ENCODE data around the gene LYST. TPM values are rescaled to one million over a fixed set of nuclear protein-coding genes. Genes with fewer than 3 reads are reported as not detected.
"Not testable (repeated sequence)": the region's sequence is repeated elsewhere in the genome, so short reads cannot be mapped to it uniquely, and the experiment has no call there.

LYST gene
- total and polyA plus RNA-seq, 4 donors = 4.1 to 63.3 (median 26.8) TPM

- intact Hi-C loops (cut with DNase I) = loop anchor here (5.0 to 10.0 kb wide), 2 partner anchors 42 to 404 kb away; partner anchors contain the start of genes LYST (in 2 of the 2) and B3GALNT2 (in 1 of the 2)
- peak; percentile 82 for ATAC-seq (ENCODE audit: low FRiP score)
- WGBS, 2 donors = 24% methylated on average over 8 of the region's 8 CpGs
These were observed 42.2 kb upstream of the LYST start for GRCh38 chr1:235908742-235909520.

GRCh38 chr1:235907897-235908240 lies 41.2 kb upstream of the LYST start:
- no peak overlapping the region for H3K4me3 ChIP-seq (ENCODE audit: low read length in 2 of 2)
- H3K27ac ChIP-seq (ENCODE audit: low read depth in 1 of 2, low read length in 2 of 2) = peak overlapping the region in 1 of 2 donors; percentile 8
- H3K4me1 ChIP-seq (ENCODE audit: control insufficient read depth in 1 of 2, insufficient read depth in 2 of 2, low read length in 2 of 2) = no peaks in the 10 kb centered on the region
- no peak for ATAC-seq (ENCODE audit: low FRiP score)
- 92 to 97% methylated on average over 3 of the region's 3 CpGs for WGBS, 2 donors
- H3K27me3 ChIP-seq (ENCODE audit: control insufficient read depth in 1 of 2, insufficient read depth in 2 of 2, low read length in 1 of 2) = no peaks in the 10 kb centered on the region
- DNase-seq = no peak
- intact Hi-C loops (cut with DNase I) = loop anchor here (5.0 to 10.0 kb wide), 2 partner anchors 41 to 403 kb away; partner anchors contain the start of genes LYST (in 2 of the 2) and B3GALNT2 (in 1 of the 2)
- H3K36me3 ChIP-seq (ENCODE audit: control insufficient read depth in 1 of 2, insufficient read depth in 2 of 2, low read length in 1 of 2) = no peaks in the 10 kb centered on the region
- no peaks in the 10 kb centered on the region for H3K9me3 ChIP-seq (ENCODE audit: control insufficient read depth, low read length)

More at GRCh38 chr1:235908742-235909520, 42.2 kb upstream of the LYST start:
- Histone ChIP-seq H3K4me3 (ENCODE audit: low read length in 2 of 2) (no peak overlapping the region), H3K27ac (ENCODE audit: low read depth in 1 of 2, low read length in 2 of 2) (peak overlapping the region; percentile 69 to 85), H3K36me3 (ENCODE audit: control insufficient read depth in 1 of 2, insufficient read depth in 2 of 2, low read length in 1 of 2) (no peaks in the 10 kb centered on the region), H3K27me3 (ENCODE audit: control insufficient read depth in 1 of 2, insufficient read depth in 2 of 2, low read length in 1 of 2) (no peaks in the 10 kb centered on the region), H3K4me1 (ENCODE audit: control insufficient read depth in 1 of 2, insufficient read depth in 2 of 2, low read length in 2 of 2) (no peaks in the 10 kb centered on the region), H3K9me3 (ENCODE audit: control insufficient read depth, low read length) (no peaks in the 10 kb centered on the region)
- no peak for DNase-seq

DNA sequence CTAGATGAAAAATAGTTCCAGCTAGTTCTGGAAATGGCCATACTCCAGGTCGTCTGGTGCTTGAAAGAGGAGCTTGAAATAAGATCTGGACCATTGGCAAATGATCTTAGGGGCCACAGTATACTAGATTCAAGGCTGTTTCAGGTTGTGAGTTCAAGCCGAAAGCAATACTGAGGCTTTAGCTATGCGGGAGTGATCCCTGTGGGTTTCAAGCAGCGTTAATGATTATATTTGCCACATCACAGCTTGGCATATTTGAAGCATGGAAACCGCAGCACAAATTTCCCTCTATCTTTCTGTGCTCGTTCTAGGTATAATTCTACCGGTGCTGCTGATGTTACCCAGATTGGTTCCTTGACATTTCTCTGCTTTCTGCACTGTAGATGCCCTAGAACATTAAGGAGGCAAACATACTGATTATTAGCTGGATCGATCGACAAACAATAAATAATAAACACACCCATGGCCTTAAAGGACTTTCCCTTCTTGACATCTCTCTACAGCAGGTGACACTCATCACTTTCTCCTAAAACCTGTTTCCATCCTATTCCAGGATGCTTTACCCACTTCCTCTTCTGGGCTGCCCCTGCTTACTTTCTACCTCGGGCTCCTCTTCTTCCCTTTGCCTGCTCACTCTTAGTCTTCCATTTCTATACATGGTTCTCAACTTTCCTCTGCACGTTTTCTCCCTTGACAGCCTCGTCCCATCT lies 40.6 kb upstream of the LYST start:
- Histone ChIP-seq H3K4me3 (ENCODE audit: low read length in 2 of 2) (no peak overlapping the region), H3K4me1 (ENCODE audit: control insufficient read depth in 1 of 2, insufficient read depth in 2 of 2, low read length in 2 of 2) (no peaks in the 10 kb centered on the region), H3K36me3 (ENCODE audit: control insufficient read depth in 1 of 2, insufficient read depth in 2 of 2, low read length in 1 of 2) (no peaks in the 10 kb centered on the region), H3K27ac (ENCODE audit: low read depth in 1 of 2, low read length in 2 of 2) (peak overlapping the region in 1 of 2 donors; percentile 8), H3K27me3 (ENCODE audit: control insufficient read depth in 1 of 2, insufficient read depth in 2 of 2, low read length in 1 of 2) (no peaks in the 10 kb centered on the region), H3K9me3 (ENCODE audit: control insufficient read depth, low read length) (no peaks in the 10 kb centered on the region)
- intact Hi-C loops (cut with DNase I) = loop anchor here (5.0 to 10.0 kb wide), 2 partner anchors 40 to 403 kb away; partner anchors contain the start of genes LYST (in 2 of the 2) and B3GALNT2 (in 1 of the 2)
- DNase-seq (no peak), ATAC-seq (ENCODE audit: low FRiP score) (no peak)
- WGBS, 2 donors = 81 to 84% methylated on average over 12 of the region's 12 CpGs

- ATAC-seq (ENCODE audit: low FRiP score) = no peak
- Histone ChIP-seq H3K27me3 (ENCODE audit: control insufficient read depth in 1 of 2, insufficient read depth in 2 of 2, low read length in 1 of 2) (no peaks in the 10 kb centered on the region), H3K9me3 (ENCODE audit: control insufficient read depth, low read length) (no peaks in the 10 kb centered on the region), H3K4me3 (ENCODE audit: low read length in 2 of 2) (no peak overlapping the region), H3K4me1 (ENCODE audit: control insufficient read depth in 1 of 2, insufficient read depth in 2 of 2, low read length in 2 of 2) (no peaks in the 10 kb centered on the region), H3K36me3 (ENCODE audit: control insufficient read depth in 1 of 2, insufficient read depth in 2 of 2, low read length in 1 of 2) (no peaks in the 10 kb centered on the region), H3K27ac (ENCODE audit: low read depth in 1 of 2, low read length in 2 of 2) (no peak overlapping the region)
- DNase-seq = no peak
- intact Hi-C loops (cut with DNase I) = loop anchor here (5.0 to 10.0 kb wide), 2 partner anchors 39 to 402 kb away; partner anchors contain the start of genes LYST (in 2 of the 2) and B3GALNT2 (in 1 of the 2)
- 95% methylated on average over 5 of the region's 5 CpGs for WGBS, 2 donors
These were observed 39.7 kb upstream of the LYST start for GRCh38 chr1:235906436-235906835.

DNA sequence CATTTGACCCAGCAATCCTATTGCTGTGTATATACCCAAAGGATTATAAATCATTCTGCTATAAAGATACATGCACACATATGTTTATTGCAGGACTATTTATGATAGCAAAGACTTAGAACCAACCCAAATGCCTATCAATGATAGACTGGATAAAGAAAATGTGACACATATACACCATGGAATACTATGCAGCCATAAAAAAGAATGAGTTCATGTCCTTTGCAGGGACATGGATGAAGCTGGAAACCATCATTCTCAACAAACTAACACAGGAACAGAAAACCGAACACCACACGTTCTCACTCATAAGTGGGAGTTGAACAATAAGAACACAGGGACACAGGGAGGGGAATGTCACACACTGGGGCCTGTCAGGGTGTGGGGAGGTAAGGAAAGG lies 37.1 kb upstream of the LYST start:
- not testable (repeated sequence) for H3K9me3 ChIP-seq (ENCODE audit: control insufficient read depth, low read length); H3K27ac ChIP-seq (ENCODE audit: low read depth in 1 of 2, low read length in 2 of 2); H3K4me3 ChIP-seq (ENCODE audit: low read length in 2 of 2); H3K4me1 ChIP-seq (ENCODE audit: control insufficient read depth in 1 of 2, insufficient read depth in 2 of 2, low read length in 2 of 2); H3K27me3 ChIP-seq (ENCODE audit: control insufficient read depth in 1 of 2, insufficient read depth in 2 of 2, low read length in 1 of 2); H3K36me3 ChIP-seq (ENCODE audit: control insufficient read depth in 1 of 2, insufficient read depth in 2 of 2, low read length in 1 of 2); ATAC-seq (ENCODE audit: low FRiP score); DNase-seq
- WGBS, 2 donors = 85 to 100% methylated on average over 2 of the region's 2 CpGs
- intact Hi-C loops (cut with DNase I) = loop anchor here in 1 of 2 donors (10.0 kb wide), 1 partner anchor 399 kb away; the partner anchor contains the start of gene B3GALNT2

DNA sequence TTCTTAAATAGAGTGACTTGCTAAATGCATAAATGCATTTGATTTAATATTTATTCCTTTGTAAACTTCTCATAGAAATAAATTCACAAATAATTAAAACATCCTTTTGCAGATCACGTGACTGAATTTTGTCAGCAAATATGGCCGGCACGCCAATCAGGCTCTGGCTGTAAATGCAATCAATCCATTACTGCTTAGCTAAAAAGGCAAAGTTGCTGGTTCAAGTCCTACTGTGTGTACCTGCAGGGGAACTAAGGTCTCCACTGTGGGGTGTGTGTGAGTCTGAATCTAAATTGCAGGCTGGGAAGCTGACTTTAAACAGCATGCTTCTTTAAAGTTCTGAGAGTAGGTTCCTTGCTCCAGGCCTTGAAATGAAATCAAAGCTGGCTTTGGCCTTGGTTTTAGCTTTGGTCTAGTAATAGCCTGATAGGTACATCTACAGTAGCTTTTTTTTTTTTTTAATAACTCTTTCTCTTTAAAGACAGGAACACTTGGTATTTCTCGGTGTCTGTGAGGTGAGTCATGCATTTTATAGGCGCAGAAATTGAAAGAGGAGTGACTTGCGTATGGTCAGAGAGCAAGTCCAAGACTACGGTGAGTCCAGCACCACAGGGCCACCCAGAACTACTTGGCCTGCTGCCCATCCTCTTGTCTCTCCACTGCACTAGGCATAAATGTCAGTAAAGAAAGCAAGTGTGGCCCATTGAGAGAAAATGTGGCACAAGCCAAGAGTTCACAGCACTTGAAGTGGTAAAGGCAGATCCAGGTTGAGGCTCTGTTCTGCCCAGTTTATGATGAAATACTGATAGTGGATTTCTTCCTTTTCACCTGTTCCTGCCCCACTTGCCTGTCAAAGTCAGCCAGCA lies 36.2 kb upstream of the LYST start:
- WGBS, 2 donors = 53 to 59% methylated on average over 7 of the region's 7 CpGs
- Histone ChIP-seq H3K27me3 (ENCODE audit: control insufficient read depth in 1 of 2, insufficient read depth in 2 of 2, low read length in 1 of 2) (no peaks in the 10 kb centered on the region), H3K4me1 (ENCODE audit: control insufficient read depth in 1 of 2, insufficient read depth in 2 of 2, low read length in 2 of 2) (no peaks in the 10 kb centered on the region), H3K36me3 (ENCODE audit: control insufficient read depth in 1 of 2, insufficient read depth in 2 of 2, low read length in 1 of 2) (no peaks in the 10 kb centered on the region), H3K27ac (ENCODE audit: low read depth in 1 of 2, low read length in 2 of 2) (no peak overlapping the region), H3K9me3 (ENCODE audit: control insufficient read depth, low read length) (no peaks in the 10 kb centered on the region), H3K4me3 (ENCODE audit: low read length in 2 of 2) (no peak overlapping the region)
- intact Hi-C loops (cut with DNase I) = loop anchor here in 1 of 2 donors (10.0 kb wide), 1 partner anchor 398 kb away; the partner anchor contains the start of gene B3GALNT2
- ATAC-seq (ENCODE audit: low FRiP score) (no peak), DNase-seq (no peak)

DNA sequence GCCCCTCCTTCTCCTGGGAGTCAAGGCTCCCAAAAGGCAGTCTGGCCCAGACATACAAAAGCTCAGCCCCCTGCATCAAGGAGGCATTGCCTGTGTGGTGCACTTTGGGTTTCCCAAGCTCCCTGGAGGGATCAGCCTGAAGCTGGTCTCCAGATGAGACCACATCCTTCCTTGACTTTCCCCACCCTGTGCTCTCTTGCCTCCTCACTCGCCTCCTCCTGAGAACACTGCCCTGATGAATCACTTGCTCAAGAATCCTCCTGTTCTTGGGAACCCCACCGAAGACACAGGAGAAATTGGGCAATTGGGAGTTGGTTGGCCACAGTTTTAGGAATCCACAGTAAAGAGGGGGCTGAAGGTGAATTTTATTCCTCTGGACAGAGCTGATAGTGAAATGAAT lies 34.8 kb upstream of the LYST start:
- Histone ChIP-seq H3K9me3 (ENCODE audit: control insufficient read depth, low read length) (no peaks in the 10 kb centered on the region), H3K4me1 (ENCODE audit: control insufficient read depth in 1 of 2, insufficient read depth in 2 of 2, low read length in 2 of 2) (no peaks in the 10 kb centered on the region), H3K4me3 (ENCODE audit: low read length in 2 of 2) (no peak overlapping the region), H3K27ac (ENCODE audit: low read depth in 1 of 2, low read length in 2 of 2) (no peak overlapping the region), H3K27me3 (ENCODE audit: control insufficient read depth in 1 of 2, insufficient read depth in 2 of 2, low read length in 1 of 2) (no peaks in the 10 kb centered on the region), H3K36me3 (ENCODE audit: control insufficient read depth in 1 of 2, insufficient read depth in 2 of 2, low read length in 1 of 2) (no peaks in the 10 kb centered on the region)
- ATAC-seq (ENCODE audit: low FRiP score) (no peak), DNase-seq (no peak)
- WGBS, 2 donors = 87 to 92% methylated on average over 2 of the region's 2 CpGs
- intact Hi-C loops (cut with DNase I) = loop anchor here in 1 of 2 donors (10.0 kb wide), 1 partner anchor 397 kb away; the partner anchor contains the start of gene B3GALNT2

GRCh38 chr1:235898126-235898525 lies 31.4 kb upstream of the LYST start:
- ATAC-seq (ENCODE audit: low FRiP score) (no peak), DNase-seq (no peak)
- Histone ChIP-seq H3K4me1 (ENCODE audit: control insufficient read depth in 1 of 2, insufficient read depth in 2 of 2, low read length in 2 of 2) (no peaks in the 10 kb centered on the region), H3K36me3 (ENCODE audit: control insufficient read depth in 1 of 2, insufficient read depth in 2 of 2, low read length in 1 of 2) (no peaks in the 10 kb centered on the region), H3K27me3 (ENCODE audit: control insufficient read depth in 1 of 2, insufficient read depth in 2 of 2, low read length in 1 of 2) (no peaks in the 10 kb centered on the region), H3K4me3 (ENCODE audit: low read length in 2 of 2) (no peak overlapping the region), H3K27ac (ENCODE audit: low read depth in 1 of 2, low read length in 2 of 2) (no peak overlapping the region), H3K9me3 (ENCODE audit: control insufficient read depth, low read length) (no peaks in the 10 kb centered on the region)
- intact Hi-C loops (cut with DNase I) = no loop called here
- WGBS, 2 donors = 75 to 76% methylated on average over 3 of the region's 3 CpGs
